ENCODE results near the gene SPDYE9. TPM values are rescaled to one million over a fixed set of nuclear protein-coding genes. Genes with fewer than 3 reads are reported as not detected.
"Not testable (repeated sequence)": the region's sequence is repeated elsewhere in the genome, so short reads cannot be mapped to it uniquely, and the experiment has no call there.

Gene SPDYE9
- polyA plus RNA-seq (ENCODE audit: insufficient read length), result 0.20 TPM

- not testable (repeated sequence) for DNase-seq (ENCODE audit: low read depth)
Observed at GRCh38 chr7:73085938-73086337, at the start of gene SPDYE9. TSS of gene SPDYE9 (minus strand) at chr7:73086038. CDS start at chr7:73084238, 1,800 bp downstream.

- DNase-seq (ENCODE audit: low read depth), result not testable (repeated sequence)
Observed at GRCh38 chr7:73134866-73135265, 49.0 kb upstream of the SPDYE9 start.

GRCh38 chr7:73132651-73133217 lies 46.9 kb upstream of the SPDYE9 start:
- DNase-seq (ENCODE audit: low read depth), result not testable (repeated sequence)

- not testable (repeated sequence) for DNase-seq (ENCODE audit: low read depth)
Observed at GRCh38 chr7:73130612-73131011, 44.8 kb upstream of the SPDYE9 start.

- not testable (repeated sequence) for DNase-seq (ENCODE audit: low read depth)
Observed at GRCh38 chr7:73124126-73124525, 38.3 kb upstream of the SPDYE9 start.

- not testable (repeated sequence) for DNase-seq (ENCODE audit: low read depth)
Observed at GRCh38 chr7:73122778-73123447, 37.1 kb upstream of the SPDYE9 start.

GRCh38 chr7:73118155-73118554 lies 32.3 kb upstream of the SPDYE9 start:
- DNase-seq (ENCODE audit: low read depth), result not testable (repeated sequence)

- not testable (repeated sequence) for DNase-seq (ENCODE audit: low read depth)
Observed at GRCh38 chr7:73057811-73058210, 28.0 kb downstream of the SPDYE9 start, which contains the start of gene SPDYE11. TSS of gene SPDYE11 (minus strand) at chr7:73057911. CDS start at chr7:73056111, 1,800 bp downstream.

GRCh38 chr7:73029666-73030065 lies 56.2 kb downstream of the SPDYE9 start, which contains the start of gene SPDYE8:
TSS of gene SPDYE8 (minus strand) at chr7:73029766. CDS start at chr7:73027966, 1,800 bp downstream.
- DNase-seq (ENCODE audit: low read depth), result not testable (repeated sequence)

Other genes with a start within 250 kb of the SPDYE9 start
- gene POM121, start 160.9 kb downstream of the SPDYE9 start, polyA plus RNA-seq (ENCODE audit: insufficient read length), result 29.2 TPM
- gene TRIM74, start 116.6 kb downstream of the SPDYE9 start, polyA plus RNA-seq (ENCODE audit: insufficient read length), result 1.5 TPM
- gene SPDYE8, start 56.3 kb downstream of the SPDYE9 start, polyA plus RNA-seq (ENCODE audit: insufficient read length), result 0.20 TPM
- gene SPDYE11, start 28.1 kb downstream of the SPDYE9 start, polyA plus RNA-seq (ENCODE audit: insufficient read length), result 0.20 TPM
- gene NSUN5, start 222.8 kb upstream of the SPDYE9 start, polyA plus RNA-seq (ENCODE audit: insufficient read length), result 21.1 TPM
- gene TRIM50, start 242.0 kb upstream of the SPDYE9 start, polyA plus RNA-seq (ENCODE audit: insufficient read length), result 0.67 TPM
- gene FKBP6, start 242.1 kb upstream of the SPDYE9 start, polyA plus RNA-seq (ENCODE audit: insufficient read length), result 0.23 TPM

All from forelimb muscle (tissue), 1 donor.